GM21528 (cell line): ENCODE results near the gene NDOR1.

ENCODE experiments used
- ATAC-seq: cut with Tn5 transposase; IDR thresholded peaks from one replicate; pipeline ENCODE4 v1.9.1; 2021; ENCODE audit warnings: mild to moderate bottlenecking, moderate library complexity; ENCODE audit not compliant: unreplicated experiment, low FRiP score

Gene NDOR1

GRCh38 chr9:137205126-137206069 is at the start of gene NDOR1, which contains the start of gene TMEM203:
Gene NDOR1, plus strand, starts transcription at chr9:137205700. Its CDS starts 78 bp downstream, at chr9:137205778.
Gene TMEM203, minus strand, starts transcription at chr9:137205648. Its CDS starts 234 bp downstream, at chr9:137205414.
- ATAC-seq: peak; percentile 49

- no peak for ATAC-seq
Measured at GRCh38 chr9:137156567-137157375, 48.7 kb upstream of the NDOR1 start.

- no peak for ATAC-seq
Measured at GRCh38 chr9:137157618-137158415, 47.7 kb upstream of the NDOR1 start.

- no peak for ATAC-seq
Measured at GRCh38 chr9:137158625-137159024, 46.9 kb upstream of the NDOR1 start.

- ATAC-seq: no peak
Measured at GRCh38 chr9:137159105-137160053, 46.1 kb upstream of the NDOR1 start.

- no peak for ATAC-seq
Measured at GRCh38 chr9:137160054-137160425, 45.5 kb upstream of the NDOR1 start.

- ATAC-seq: no peak
Measured at GRCh38 chr9:137160716-137161557, 44.6 kb upstream of the NDOR1 start.

- no peak for ATAC-seq
Measured at GRCh38 chr9:137161558-137162486, 43.7 kb upstream of the NDOR1 start.

- ATAC-seq: no peak
Measured at GRCh38 chr9:137162505-137163364, 42.8 kb upstream of the NDOR1 start.

- ATAC-seq: no peak
Measured at GRCh38 chr9:137163365-137163715, 42.2 kb upstream of the NDOR1 start.

- no peak for ATAC-seq
Measured at GRCh38 chr9:137163805-137164204, 41.7 kb upstream of the NDOR1 start.

GRCh38 chr9:137164370-137165249 is 40.9 kb upstream of the NDOR1 start:
- no peak for ATAC-seq

GRCh38 chr9:137165250-137165836 is 40.2 kb upstream of the NDOR1 start:
- ATAC-seq: no peak

GRCh38 chr9:137166380-137167229 is 38.9 kb upstream of the NDOR1 start:
- no peak for ATAC-seq
